Thoracic aorta (tissue), 2 donors: ENCODE results near the gene LRRC40. TPM values are rescaled to one million over a fixed set of nuclear protein-coding genes. Genes with fewer than 3 reads are reported as not detected.

Experiments
- ATAC-seq: fragments of 150-250 bp; one replicate; pipeline ENCODE4 v1.8.0; 2017; ENCODE audit warnings: low read depth; ENCODE audit not compliant: insufficient number of reproducible peaks, low FRiP score
- DNase-seq: peaks from one replicate; pipeline ENCODE4 v3.0.0-alpha.2; 2020; ENCODE audit warnings: low spot score
- H3K27ac ChIP-seq, 2 donors: fragments of 200-600 bp; sonication (generic); 1 replicate in 1 of 2; 2 replicates in 1 of 2; pipeline ENCODE4 v1.5.1; 2016; ENCODE audit warnings: mild to moderate bottlenecking in 2 of 2, moderate library complexity in 2 of 2
- H3K27me3 ChIP-seq: fragments of 200-600 bp; sonication (generic); replicated peaks from 2 replicates; pipeline ENCODE4 v1.6.0; 2016; ENCODE audit warnings: mild to moderate bottlenecking; ENCODE audit not compliant: insufficient read depth
- H3K36me3 ChIP-seq: fragments of 200-600 bp; sonication (generic); one replicate; pipeline ENCODE4 v1.5.1; 2016
- H3K4me1 ChIP-seq, 2 donors: fragments of 200-600 bp; sonication (generic); 1 replicate in 1 of 2; 2 replicates in 1 of 2; pipeline versions ENCODE4 v1.5.1 to v1.6.0; 2016; ENCODE audit warnings: low read depth in 2 of 2, mild to moderate bottlenecking in 1 of 2; ENCODE audit not compliant: control insufficient read depth in 1 of 2
- H3K4me3 ChIP-seq: fragments of 200-600 bp; sonication (generic); 2 replicates; pipeline ENCODE4 v1.5.1; 2016; ENCODE audit warnings: mild to moderate bottlenecking
- H3K9me3 ChIP-seq: fragments of 200-600 bp; sonication (generic); 2 replicates; pipeline ENCODE4 v1.5.1; 2016
- CTCF ChIP-seq: fragments of 200-600 bp; sonication (generic); IDR thresholded peaks from one replicate; pipeline ENCODE4 v1.5.1; 2019; ENCODE audit warnings: antibody characterized with exemption
- total RNA-seq, 2 donors: library from RNA; depleted of rRNA; stranded (reverse); fragments of >200 nt; gene quantifications; one replicate each; pipeline versions ENCODE4 v1.1.0 to v1.2.3, GENCODE V29; 2016

Gene LRRC40
- total RNA-seq, 2 donors from 2014 or later, result 8.8 to 12.4 TPM

DNA sequence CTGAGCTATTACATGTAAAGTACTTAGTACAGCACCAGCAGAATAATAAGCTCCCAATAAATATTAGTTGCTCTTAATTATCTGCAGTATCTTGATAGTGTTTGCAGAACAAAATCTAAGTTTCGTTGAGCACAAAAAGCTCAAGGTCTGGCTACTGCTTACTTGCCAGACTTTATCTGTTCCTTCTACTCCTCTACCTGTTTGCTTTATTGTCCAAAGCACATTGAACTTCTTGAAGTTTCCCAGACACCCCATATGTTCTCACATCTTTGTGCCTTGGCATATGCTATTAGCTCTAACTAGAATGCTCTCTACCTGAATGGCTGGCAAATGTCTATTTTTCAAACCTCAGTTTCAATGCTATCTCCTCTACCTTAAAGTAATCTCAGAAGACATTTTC, 54.9 kb downstream of the LRRC40 start:
- Histone ChIP-seq H3K9me3 (no peaks in the 10 kb centered on the region), H3K4me3 (no peak overlapping the region), H3K4me1 (no peaks in the 10 kb centered on the region), H3K27me3 (no peaks in the 10 kb centered on the region), H3K36me3 (no peaks in the 10 kb centered on the region), H3K27ac (no peak overlapping the region)
- ATAC-seq, result no peak
- no peak for DNase-seq
- no peak for TF ChIP-seq CTCF

- H3K4me3 ChIP-seq, result no peak overlapping the region
- ATAC-seq (no peak), DNase-seq (no peak)
- peaks cover 0 to under 1% of the 10 kb centered on the region in 2 donors for H3K4me1 ChIP-seq
- no peaks in the 10 kb centered on the region for H3K27me3 ChIP-seq
- no peaks in the 10 kb centered on the region for H3K9me3 ChIP-seq
- H3K27ac ChIP-seq, result no peak overlapping the region
- H3K36me3 ChIP-seq, result no peaks in the 10 kb centered on the region
- no peak for TF ChIP-seq CTCF
These were observed 58.9 kb downstream of the LRRC40 start for GRCh38 chr1:70146488-70146887.

DNA sequence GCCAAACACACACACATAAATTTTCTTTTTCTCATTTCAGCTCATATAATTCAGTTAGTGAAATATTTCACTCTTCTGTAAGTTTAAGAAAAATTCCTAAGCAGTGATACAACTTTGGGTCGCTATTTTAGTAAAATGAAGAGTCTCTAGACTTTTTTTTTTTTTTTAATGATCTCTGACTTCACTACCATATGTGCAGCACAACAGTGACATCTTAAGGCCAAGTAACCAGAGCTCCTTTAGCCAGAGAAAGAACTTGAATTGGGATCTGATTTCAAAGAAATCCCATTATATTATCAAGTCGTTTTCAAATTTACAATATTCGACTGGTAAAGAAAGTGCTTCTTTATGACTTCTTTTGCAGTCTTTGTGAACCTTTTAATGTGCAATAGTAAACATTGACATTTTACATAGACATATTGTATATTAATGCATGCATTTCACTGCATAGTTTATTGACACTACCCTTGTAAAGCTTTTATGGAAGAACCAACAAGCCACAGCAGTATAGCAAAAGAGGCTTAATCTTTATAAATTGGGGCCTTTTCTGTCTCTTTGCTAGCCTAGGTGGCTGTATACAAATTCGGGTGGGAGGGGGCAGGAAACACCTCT, 62.2 kb downstream of the LRRC40 start:
- no peaks in the 10 kb centered on the region for H3K27me3 ChIP-seq
- TF ChIP-seq CTCF, result no peak

GRCh38 chr1:70142075-70142474, 63.3 kb downstream of the LRRC40 start:
- ATAC-seq (no peak), DNase-seq (no peak)
- no peaks in the 10 kb centered on the region for H3K36me3 ChIP-seq
- H3K27ac ChIP-seq, result no peak overlapping the region
- peaks cover 4 to 16% of the 10 kb centered on the region in 2 donors for H3K4me1 ChIP-seq
- no peak overlapping the region for H3K4me3 ChIP-seq
- H3K9me3 ChIP-seq, result no peaks in the 10 kb centered on the region
- H3K27me3 ChIP-seq, result no peaks in the 10 kb centered on the region
- peak; percentile 35 for TF ChIP-seq CTCF

More for the DNA sequence above, 62.2 kb downstream of the LRRC40 start:
- H3K9me3 ChIP-seq, result no peaks in the 10 kb centered on the region
- DNase-seq (no peak), ATAC-seq (no peak)
- no peaks in the 10 kb centered on the region for H3K36me3 ChIP-seq
- no peak overlapping the region for H3K27ac ChIP-seq
- H3K4me3 ChIP-seq, result no peak overlapping the region
- peaks cover 4 to 16% of the 10 kb centered on the region in 2 donors for H3K4me1 ChIP-seq

DNA sequence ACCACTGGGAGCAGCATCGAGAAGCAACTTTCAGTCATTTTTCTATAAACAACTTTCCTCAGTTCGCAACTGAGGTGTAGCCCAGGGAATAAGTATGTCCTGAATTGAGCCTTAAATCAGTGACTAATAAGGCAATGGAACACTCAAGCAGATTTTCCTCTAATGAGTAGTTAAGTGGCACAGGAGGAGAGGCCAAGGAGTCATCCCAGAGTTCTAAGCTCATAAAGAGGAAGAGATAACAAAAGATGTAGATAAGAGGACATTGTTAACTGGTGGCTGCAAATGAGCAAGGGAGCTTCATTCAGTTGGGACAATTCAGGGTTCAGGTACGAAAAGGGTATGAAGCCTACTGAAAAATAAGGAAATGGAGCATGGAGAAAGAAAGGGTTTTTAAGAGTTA, 64.5 kb downstream of the LRRC40 start:
- Histone ChIP-seq H3K4me3 (no peak overlapping the region), H3K27me3 (no peaks in the 10 kb centered on the region), H3K36me3 (no peaks in the 10 kb centered on the region), H3K4me1 (peaks cover 4 to 16% of the 10 kb centered on the region in 2 donors), H3K27ac (peak overlapping the region in 1 of 2 donors; percentile 13), H3K9me3 (no peaks in the 10 kb centered on the region)
- no peak for DNase-seq
- no peak for ATAC-seq
- TF ChIP-seq CTCF, result no peak
